HG03457 (cell line): Measurements from ENCODE around the gene KDM4C.

Experiments used
- ATAC-seq: cut with Tn5 transposase; IDR thresholded peaks from one replicate; pipeline ENCODE4 v1.9.1; 2021; ENCODE audit warnings: moderate number of reproducible peaks; ENCODE audit not compliant: unreplicated experiment

The KDM4C gene

DNA sequence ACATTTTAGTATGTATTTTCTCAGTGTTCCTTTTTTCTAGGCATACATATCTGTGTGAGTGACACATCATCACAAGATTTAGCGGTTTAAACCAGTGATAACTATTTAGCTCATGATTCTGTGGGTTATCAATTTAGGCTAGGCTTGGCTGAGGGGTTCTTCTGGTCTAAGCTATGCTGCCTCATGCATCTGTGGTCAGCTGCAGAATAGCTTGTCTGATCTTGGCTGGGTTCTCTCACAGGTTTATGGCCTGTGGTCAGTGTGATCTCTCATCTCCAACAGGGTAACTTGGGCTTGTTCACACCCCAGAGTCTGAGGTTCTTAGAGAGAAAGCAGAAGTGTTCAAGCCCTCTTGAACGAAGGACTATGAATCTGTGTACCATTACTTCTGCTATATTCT, 363.3 kb downstream of the KDM4C start:
- ATAC-seq = peak; percentile 53

DNA sequence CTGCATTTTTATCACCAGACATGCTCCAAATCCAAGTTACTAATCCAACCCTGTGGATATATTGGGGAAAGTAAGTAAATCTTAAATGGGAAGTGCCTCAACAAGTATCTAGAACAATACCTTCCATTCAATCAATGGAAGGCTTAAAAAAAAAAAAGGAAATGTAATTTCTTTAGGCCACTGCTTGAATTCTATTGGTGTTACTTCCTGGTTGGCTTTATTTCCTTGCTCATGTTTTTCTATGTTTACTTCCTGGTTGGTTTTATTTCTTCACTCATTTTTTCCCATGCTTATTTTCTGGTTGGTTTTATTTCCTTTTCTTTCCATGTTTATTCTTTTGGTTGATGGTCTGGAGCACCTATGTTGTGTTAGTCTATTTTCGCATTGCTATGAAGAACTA, 363.9 kb downstream of the KDM4C start:
- ATAC-seq = no peak

DNA sequence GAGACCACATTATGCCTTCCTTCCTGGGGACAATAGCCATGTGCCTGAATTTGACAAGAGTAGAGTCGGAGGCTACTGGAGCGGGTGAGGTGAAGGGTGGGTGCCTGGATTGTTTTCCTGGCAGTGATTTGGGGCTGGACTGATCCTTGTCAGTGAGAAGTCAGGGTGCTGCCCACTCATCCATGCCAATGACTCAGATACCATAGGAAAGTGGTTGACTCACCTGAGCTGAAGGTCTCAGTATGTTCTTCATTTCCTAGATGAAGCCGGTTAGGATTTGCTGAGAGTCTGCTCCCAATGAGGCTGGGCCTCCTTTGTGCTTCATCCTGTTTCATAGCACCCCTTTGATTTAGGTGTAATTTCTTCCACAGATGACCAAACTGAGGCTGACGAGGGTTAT, 366.0 kb downstream of the KDM4C start:
- ATAC-seq = no peak

DNA sequence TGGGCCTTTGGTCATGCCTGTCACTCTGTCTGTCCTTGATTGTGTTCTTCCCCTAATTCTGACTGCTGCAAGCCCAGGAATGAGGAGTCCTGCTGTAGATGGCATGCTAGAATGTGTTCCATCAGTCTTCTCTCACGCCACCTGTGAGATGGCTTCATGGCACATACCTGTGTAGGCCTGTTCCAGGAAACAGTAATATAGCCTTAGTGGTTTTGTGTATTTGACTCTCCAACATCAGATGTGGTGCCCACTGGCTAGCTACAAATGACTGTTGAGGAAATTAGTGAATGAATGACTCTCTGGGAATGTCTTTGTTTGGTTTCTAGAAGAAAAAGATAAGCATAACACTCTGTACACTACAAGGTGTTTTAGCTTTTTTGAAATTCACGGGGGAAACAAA, 367.5 kb downstream of the KDM4C start:
- no peak for ATAC-seq

DNA sequence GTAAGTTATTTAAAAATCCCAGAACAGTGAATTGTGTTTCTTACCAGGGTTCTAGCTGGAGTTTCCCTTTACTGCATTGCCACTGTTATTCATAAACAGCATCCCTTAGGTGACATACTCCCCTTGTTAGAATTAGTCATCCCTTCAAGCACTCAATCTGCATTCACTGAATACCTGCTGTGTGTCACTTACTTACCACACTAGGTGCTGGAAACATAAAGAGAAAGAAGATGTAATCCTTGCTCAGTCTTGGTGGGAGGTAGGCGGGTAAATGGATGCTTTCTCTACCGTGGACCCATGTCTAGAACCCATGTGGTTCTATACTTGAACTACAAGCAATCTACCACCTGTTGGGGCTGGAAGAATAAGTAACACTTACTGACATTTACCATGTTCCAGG, 371.6 kb downstream of the KDM4C start:
- ATAC-seq = no peak

DNA sequence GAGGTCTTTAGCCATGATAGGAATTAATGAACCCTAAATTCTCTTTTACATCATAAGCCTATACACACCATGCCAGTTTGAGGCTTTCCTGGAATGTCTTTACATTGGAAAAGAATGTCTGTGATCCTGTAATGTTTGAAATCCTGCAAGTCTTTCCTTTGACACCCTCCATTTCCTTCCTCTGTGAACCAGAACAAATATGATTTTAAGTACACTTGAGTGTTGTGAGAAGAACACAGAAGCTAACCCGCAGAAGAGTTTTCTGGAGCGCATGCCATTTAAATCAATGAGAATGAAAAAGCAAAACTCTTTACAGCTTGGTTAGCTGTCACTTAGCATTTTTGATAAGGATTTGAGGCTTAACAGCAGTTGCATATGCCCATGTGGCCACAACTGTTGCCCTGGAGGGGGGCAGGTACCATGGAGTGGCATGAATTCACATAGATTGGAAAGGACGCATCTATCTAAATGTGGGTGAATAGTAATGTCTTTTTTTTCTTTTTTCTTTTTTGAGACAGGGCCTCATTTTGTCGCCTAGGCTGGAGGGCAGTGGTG, 372.6 kb downstream of the KDM4C start:
- ATAC-seq = no peak

DNA sequence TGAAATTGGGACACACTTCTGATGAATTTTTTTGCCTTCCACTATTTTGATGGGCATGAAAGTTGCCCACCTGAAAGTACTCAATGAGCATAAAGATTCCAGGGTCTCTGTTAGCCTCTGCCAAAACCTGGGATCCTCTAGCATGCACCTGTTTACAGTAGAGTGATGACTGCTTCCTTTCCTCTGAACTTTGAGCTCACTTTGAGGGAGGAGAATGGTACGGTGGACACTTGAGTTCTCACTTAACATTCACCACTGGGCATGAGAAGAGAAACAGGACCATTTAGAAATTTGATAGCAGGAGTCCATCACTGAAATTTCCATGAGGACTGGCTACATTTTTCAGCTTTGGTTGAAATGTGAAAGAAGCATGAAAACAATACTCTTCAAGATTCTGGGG, 374.8 kb downstream of the KDM4C start:
- no peak for ATAC-seq

DNA sequence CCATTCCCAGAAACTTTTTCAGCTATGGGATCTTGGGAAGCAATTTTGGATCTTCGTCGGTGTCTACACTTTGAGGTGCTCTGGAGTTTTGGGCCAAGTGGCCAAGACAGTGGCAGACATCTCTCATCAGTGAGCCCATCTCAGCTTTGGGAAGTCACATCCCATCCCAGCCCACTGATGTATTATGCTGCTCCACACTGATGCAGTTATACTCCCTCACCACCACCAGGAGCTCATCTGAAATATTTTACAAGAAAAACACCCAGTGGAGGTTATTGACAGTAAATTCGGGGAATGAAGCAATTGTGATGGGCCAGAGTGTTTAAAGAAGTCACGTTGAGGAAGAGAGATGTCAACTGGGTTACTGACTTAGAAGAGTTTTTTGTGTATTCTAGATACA, 378.0 kb downstream of the KDM4C start:
- no peak for ATAC-seq

DNA sequence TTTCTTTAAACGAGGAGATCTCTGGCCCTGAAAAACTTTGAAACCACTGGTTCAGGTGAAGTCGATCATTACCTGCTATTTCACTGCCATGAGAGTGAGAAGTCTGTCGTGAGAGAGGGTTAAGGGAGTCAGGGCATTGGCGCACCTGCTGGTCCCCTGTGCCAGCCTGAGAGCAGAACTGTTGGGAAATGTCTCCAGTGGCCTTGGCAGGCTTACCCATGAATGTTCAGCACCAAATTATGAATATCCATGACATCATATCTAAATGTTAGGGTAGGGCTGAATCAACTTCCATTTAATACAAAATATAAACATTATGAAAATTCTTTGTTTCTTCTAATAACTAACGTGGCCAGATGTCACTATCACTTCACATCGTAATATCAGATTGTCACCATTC, 379.3 kb downstream of the KDM4C start:
- ATAC-seq = no peak

DNA sequence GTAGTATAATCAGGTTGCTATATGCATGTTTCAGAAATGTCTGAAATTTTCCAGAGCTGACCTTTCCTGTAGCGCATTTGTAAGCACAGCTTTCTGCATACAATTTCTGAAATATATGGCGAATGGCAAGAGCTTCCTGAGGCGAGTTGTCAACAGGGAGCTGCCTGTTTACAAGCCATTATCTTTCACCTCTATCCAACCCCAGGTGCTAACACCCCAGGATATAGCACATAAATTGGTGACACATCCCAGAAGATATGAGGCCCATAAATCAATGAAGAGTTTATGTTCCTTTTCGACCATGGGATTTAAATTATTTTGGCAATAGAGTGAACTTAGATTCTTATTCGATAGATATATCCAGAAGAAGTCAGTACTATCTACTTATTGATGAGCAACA, 379.8 kb downstream of the KDM4C start:
- no peak for ATAC-seq

DNA sequence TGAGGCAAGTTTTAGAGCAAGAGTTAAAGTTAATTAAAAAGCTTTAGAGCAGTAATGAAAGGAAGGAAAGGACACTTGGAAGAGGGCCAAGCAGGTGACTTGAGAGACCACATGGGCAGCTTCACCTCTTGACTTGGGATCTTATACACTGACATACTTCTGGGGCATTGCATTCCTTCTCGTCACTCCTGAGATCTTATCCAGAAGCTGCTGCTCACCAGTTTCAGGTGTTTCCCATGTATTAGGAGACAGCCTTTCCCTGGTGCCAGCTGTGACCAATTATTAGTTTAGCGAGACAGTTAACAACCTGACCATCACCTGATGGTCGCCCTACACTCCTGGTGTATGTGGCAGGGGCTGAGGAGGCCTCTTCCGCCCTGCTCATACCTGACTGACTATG, 382.1 kb downstream of the KDM4C start:
- ATAC-seq = no peak

DNA sequence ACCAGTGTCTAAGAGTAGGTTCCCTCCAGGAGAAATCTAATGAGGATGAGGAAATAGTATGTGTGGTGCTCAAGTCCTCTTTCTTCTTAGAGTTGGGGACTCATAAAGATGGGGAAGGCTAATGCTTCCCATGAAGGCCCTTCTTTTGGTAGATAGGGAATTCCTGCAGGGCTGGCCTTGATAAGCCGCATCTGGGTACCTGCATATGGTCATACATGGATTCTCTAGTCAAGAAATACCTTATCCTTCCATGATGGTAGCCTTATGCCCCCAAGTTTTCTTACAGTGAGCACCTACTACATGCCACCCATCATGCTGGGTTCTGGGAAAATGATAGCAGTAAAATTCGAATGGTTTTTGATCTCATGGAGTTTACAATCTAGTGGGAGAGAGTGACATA, 382.6 kb downstream of the KDM4C start:
- no peak for ATAC-seq

DNA sequence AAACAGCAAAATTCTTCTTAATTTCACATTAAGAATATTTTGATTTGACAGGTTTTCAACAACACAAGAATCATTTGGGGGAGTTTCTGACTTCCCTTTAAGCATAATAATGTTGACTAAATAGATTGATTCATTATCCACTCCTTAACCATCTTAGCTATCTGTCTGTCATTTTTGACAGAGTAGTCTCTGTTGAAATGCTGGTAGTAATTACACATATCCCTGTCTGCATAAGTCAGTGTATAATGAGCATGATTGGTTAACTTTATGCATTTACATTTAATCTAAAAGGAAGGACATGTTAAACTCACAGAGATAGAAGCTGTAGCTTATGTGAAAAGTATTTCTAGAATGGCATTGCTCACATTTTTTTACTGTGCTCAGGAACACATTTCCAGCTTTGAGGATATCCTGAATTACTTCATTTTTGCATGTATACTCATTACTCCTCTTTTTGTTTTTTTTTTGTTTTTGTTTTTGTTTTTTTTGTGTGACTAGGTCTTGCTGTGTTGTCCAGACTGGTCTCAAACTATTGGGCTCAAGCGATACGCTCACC, 385.9 kb downstream of the KDM4C start:
- ATAC-seq = no peak

DNA sequence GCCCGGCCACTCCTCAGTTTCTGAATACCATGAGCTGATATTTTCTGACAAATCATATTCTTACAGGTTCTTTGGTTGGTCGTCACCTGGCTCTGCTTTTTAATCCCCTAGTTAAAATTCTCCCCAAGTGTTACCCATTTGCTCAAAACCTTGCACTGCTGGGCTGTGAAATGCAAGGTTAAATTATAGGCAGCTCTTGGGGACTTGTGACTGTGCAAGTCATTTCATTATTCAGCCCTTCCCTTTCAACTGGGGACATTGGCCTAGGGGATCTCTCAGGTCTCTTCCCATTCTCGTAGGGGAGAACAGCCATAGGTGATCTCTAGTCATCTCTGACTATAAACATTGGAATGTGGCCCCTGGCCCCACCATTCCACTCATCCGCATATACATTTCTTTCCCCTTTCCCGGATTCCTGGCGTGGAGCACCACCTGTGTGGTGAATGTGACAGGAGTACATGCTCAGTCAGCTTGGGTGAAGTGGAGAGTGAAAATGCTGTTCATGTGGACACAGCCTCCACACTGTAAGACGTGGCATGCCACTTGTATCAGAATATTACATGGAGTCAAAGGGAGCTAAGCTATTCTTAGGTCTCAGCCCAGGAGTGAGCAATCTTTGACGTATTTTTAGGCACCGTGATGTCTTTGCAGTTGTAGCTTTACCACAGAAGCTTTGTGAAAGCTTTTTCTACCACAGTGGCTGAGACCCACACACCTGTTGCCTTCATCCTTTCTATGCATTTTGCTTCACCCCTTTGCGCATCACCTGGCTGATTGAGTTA, 386.7 kb downstream of the KDM4C start:
- ATAC-seq = no peak

DNA sequence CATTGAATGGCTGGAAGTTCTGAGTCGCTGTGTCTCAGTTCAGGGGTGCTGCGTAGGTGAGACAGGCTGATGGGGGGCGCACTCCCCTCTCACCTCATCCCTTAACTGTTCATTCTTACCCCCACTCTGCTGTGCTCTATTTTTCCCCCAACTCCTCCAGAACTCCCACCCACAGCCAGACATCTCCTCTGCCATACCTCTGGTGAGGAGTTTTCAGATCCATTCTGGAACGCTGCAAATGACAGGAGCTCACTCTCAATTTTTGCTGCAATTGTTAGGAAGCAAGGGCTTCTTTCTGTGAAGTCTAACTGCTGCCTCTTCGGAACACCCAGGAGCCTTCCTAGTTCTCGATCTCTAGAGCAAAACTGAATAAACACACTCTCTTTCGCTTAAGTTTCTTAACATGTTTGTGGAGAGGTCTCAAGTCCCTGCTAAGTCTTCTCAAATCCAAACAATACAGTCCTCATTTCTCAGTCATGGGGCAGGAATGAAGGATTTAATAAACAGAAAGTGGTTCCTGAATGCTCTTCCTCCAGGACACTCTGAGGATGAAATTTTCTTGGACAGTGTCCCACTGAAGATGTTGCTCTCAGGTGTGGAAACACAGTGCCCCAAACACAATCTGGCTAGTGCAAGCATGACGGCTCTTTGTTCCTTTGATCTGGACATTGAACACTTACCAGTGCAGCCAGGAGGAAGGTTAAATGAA, 387.7 kb downstream of the KDM4C start:
- ATAC-seq = no peak

DNA sequence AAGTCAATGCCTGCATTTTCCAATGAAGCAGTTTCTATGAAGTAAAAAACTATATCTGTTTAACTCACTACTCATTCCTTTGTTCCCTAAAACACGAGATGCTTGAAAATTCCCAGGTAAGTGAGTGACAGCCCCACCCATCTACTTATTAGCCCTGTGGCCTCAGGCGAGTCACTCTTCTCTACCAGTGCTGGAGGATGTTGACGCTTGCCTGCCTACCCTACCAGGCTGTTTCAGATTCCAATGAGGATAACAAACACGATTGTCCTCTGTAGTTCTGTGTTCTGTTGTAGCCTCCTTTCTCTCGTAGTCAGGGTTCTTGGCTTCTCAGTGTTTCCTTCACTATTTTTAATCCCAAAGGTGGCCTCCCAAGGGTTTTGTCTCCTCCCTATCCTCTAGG, 388.8 kb downstream of the KDM4C start:
- no peak for ATAC-seq

DNA sequence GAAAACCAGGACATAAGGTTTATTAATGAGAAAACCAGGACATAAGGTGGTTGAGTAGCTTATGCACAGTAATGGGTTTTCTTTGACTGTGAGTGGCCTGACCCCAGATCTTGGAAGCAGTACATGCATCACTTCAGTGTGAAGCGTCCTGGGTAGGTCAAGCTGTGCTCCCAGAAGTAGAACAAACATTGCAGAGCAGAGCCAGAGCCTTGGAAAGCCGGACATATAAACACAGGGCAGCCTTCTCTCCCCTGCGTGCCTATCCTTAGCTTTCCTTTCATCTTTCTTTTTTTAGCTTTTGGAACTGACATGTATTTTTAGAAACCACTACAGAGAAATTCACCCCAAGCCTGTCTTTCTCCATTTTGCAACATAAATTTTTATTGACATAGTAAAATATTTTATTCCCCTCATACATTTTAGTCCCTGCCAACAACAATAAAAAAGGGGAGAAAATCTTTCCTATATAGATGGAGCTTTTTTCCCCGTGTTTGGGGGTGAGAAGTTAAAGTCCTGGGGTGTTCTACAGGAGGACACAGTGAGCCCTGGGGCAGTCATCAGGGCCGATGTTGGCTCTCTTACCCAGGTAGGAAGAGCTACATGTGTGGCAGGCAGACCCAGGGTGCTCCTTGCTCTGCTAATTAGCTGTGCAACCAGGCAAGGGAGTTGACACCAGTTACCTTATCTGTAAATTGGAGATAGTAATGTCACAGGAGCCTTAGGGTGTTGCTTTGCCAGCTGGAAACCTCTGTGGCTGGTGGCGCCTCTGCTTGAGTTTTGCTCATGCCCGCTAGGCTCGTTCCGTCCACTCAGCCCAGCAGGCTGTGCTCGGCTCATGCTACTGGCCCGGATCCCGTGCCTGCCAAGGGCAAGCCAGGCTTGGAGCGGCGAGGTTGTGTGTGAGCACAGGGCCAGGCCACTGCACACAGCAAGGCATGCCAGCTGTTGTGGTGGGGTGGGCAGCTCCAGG, 389.6 kb downstream of the KDM4C start:
- no peak for ATAC-seq

DNA sequence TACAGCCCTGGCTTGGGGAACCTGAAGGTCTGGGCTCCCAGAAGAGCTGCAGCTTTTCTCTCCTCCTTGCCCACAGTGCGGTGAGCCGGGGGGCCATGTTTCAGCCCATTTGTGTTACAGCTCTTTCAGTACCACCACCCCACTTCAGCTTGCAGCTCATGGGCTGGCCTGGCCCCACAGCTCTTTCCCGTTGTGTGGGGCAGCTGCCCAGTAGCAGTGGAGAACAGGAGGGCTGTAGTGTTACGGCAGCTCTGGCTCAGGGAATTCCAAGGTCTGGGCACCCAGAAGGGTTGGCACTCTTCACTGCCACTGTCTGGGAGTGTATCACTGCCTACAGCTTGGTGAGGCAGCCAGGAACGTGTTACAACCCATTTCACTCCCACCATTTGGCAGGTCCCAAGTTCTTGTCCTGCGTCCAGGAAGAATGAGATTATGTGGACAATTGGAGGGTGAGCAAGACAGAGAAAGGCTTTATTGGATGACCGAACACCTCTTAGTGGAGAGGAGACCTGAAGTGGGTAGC, 390.5 kb downstream of the KDM4C start:
- no peak for ATAC-seq

DNA sequence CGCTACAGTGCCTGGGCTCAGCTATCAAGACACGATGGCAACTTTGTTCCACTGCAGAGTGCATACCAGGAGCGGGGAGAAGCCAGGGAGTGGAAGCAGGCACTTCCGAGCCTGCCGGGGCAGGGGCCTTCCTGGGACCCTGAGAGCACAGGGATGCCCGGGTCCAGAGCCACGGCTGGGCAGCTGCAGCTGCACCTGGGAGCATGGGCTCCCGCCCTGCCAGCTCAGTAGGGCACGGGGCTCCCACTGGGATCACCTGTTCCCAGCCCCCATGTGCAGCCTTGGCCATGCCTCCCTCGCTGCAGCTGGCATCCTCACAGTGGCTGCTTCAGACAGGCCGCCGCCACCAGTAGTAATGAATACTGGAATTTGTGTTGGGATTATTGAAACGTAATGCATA, 391.5 kb downstream of the KDM4C start:
- ATAC-seq = no peak

DNA sequence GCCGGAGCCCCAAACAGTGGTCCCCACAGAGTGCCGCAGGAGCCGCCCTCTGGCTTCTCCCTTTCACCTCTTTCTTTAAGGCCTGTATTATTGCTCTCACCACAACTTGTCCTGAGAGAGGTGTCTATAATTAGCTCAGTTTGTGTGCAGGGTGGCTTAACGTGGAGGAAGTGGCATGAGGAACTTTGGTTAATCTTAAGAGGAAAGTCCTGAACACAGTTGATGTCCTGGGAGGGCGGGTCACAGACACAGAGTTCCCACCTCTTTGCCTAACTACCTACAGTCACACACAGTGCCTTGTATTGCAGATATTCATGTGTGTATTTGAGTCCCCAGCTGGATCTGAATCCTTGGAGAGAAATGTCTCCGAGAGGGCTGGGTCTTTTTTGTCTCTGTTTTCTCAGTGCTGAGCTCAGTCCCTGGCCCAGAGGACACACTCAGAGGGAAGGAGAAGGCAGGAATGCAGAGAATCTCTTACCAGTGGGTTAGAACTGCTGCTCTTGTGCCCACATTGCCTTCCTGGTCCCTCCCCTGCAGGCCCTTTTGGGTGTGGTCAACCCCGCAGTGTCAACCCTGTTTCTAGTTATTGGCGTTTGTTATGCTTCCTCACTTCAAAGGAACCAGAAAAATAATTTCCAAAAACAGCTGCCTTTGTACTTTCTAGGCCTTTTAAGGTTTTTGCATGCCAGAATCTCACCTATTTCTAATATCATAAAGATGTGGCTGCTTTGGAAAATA, 392.5 kb downstream of the KDM4C start:
- peak; percentile 81 for ATAC-seq
